IMR-90 (cell line): ENCODE data around the gene ACOT7. TPM values are rescaled to one million over a fixed set of nuclear protein-coding genes. Genes with fewer than 3 reads are reported as not detected.

ENCODE experiments used
- ATAC-seq: fragments of 200-7000 bp; cut with Tn5 transposase; 2 replicates; pipeline ENCODE4 v1.9.1; 2020; ENCODE audit warnings: low read depth, mild to moderate bottlenecking, moderate library complexity
- BruUV-seq: library from RNA; stranded (reverse); fragments of 400-500 nt; replicated peaks from 2 replicates; lab custom pipeline; 2021; lab: Mats Ljungman, UMichigan
- CTCF ChIA-PET: fragments of 300-600 bp; formaldehyde crosslinking; extraction: SDS; loops from one replicate; lab custom pipeline; 2021; ENCODE audit warnings: antibody characterized with exemption; lab: Yijun Ruan, JAX
- POLR2A ChIA-PET: fragments of 300-600 bp; sonication (Branson Sonifier 250); formaldehyde crosslinking; loops from one replicate; lab custom pipeline; 2022; ENCODE audit warnings: antibody characterized with exemption; ENCODE audit not compliant: unreplicated experiment; lab: Charles Lee
- DNase-seq: peaks from one replicate; pipeline ENCODE4 v3.0.0; 2013
- H2AFZ ChIP-seq: replicated peaks from 2 replicates; pipeline ENCODE3; 2013; ENCODE audit warnings: low read length, mild to moderate bottlenecking; ENCODE audit not compliant: poor library complexity
- H2AK5ac ChIP-seq: 2 replicates; pipeline ENCODE4 v1.6.1; 2013; ENCODE audit warnings: low read depth, low read length, inconsistent platforms
- H2AK9ac ChIP-seq: replicated peaks from 2 replicates; pipeline ENCODE3; 2013; ENCODE audit warnings: mild to moderate bottlenecking, low read depth, low read length, moderate library complexity; ENCODE audit not compliant: poor library complexity
- H2BK120ac ChIP-seq: 2 replicates; pipeline ENCODE4 v1.6.1; 2013; ENCODE audit warnings: low read depth, low read length, inconsistent platforms
- H2BK15ac ChIP-seq: 3 replicates; pipeline ENCODE4 v1.6.1; 2013; ENCODE audit warnings: low read depth, low read length, inconsistent platforms
- H2BK20ac ChIP-seq: 2 replicates; pipeline ENCODE4 v1.6.1; 2013; ENCODE audit warnings: low read depth, mild to moderate bottlenecking, inconsistent platforms, low read length, moderate library complexity
- H2BK5ac ChIP-seq: 2 replicates; pipeline ENCODE4 v1.6.1; 2013; ENCODE audit warnings: mild to moderate bottlenecking, low read depth, low read length, inconsistent platforms; ENCODE audit not compliant: poor library complexity, severe bottlenecking
- H3K14ac ChIP-seq: replicated peaks from 2 replicates; pipeline ENCODE4 v1.6.1; 2013; ENCODE audit warnings: low read depth, low read length, inconsistent platforms
- H3K18ac ChIP-seq: 2 replicates; pipeline ENCODE4 v1.6.1; 2013; ENCODE audit warnings: low read depth, low read length, control low read depth
- H3K23ac ChIP-seq: 2 replicates; pipeline ENCODE4 v1.6.1; 2013; ENCODE audit warnings: low read depth, low read length, inconsistent platforms
- H3K27ac ChIP-seq: 2 replicates; pipeline ENCODE4 v1.5.1; 2013; ENCODE audit warnings: mild to moderate bottlenecking, control low read depth, low read length; ENCODE audit not compliant: insufficient read depth
- H3K27me3 ChIP-seq: 2 replicates; pipeline ENCODE4 v1.6.1; 2013; ENCODE audit warnings: low read length; ENCODE audit not compliant: control insufficient read depth, insufficient read depth
- H3K36me3 ChIP-seq: 2 replicates; pipeline ENCODE4 v1.6.1; 2013; ENCODE audit warnings: low read length, mixed read lengths; ENCODE audit not compliant: control insufficient read depth, insufficient read depth
- H3K4ac ChIP-seq: 2 replicates; pipeline ENCODE4 v1.6.1; 2013; ENCODE audit warnings: low read depth, low read length, inconsistent platforms
- H3K4me1 ChIP-seq: 2 replicates; pipeline ENCODE4 v1.6.1; 2013; ENCODE audit warnings: low read length, mixed read lengths; ENCODE audit not compliant: control insufficient read depth, insufficient read depth
- H3K4me2 ChIP-seq: 2 replicates; pipeline ENCODE4 v1.6.1; 2013; ENCODE audit warnings: low read depth, mild to moderate bottlenecking, control low read depth, low read length, moderate library complexity
- H3K4me3 ChIP-seq: 2 replicates; pipeline ENCODE4 v1.5.1; 2013; ENCODE audit warnings: low read depth, mild to moderate bottlenecking, control low read depth, low read length, moderate library complexity; ENCODE audit not compliant: insufficient read depth
- H3K56ac ChIP-seq: 2 replicates; pipeline ENCODE4 v1.6.1; 2013; ENCODE audit warnings: low read length, inconsistent platforms; ENCODE audit not compliant: insufficient read depth; ENCODE audit errors: extremely low read depth
- H3K79me1 ChIP-seq, 2 experiments: 2 replicates each; pipeline ENCODE4 v1.6.1; 2013; ENCODE audit warnings: low read length in 2 of 2, inconsistent platforms in 1 of 2, low read depth in 1 of 2
- H3K9ac ChIP-seq: 2 replicates; pipeline ENCODE4 v1.6.1; 2013; ENCODE audit warnings: low read depth, low read length, control low read depth
- H3K9me1 ChIP-seq: 2 replicates; pipeline ENCODE4 v1.6.1; 2013; ENCODE audit warnings: low read length, inconsistent platforms; ENCODE audit not compliant: insufficient read depth
- H3K9me3 ChIP-seq: 2 replicates; pipeline ENCODE4 v1.6.1; 2013; ENCODE audit warnings: low read length; ENCODE audit not compliant: control insufficient read depth, insufficient read depth
- H4K20me1 ChIP-seq: 2 replicates; pipeline ENCODE4 v1.6.1; 2013; ENCODE audit warnings: low read length, inconsistent platforms; ENCODE audit not compliant: insufficient read depth
- H4K5ac ChIP-seq: 2 replicates; pipeline ENCODE4 v1.6.1; 2013; ENCODE audit warnings: mild to moderate bottlenecking, low read depth, low read length, control low read depth
- H4K8ac ChIP-seq, 2 experiments: 2 replicates each; pipeline ENCODE4 v1.6.1; 2013; ENCODE audit warnings: low read depth in 2 of 2, low read length in 2 of 2, control low read depth in 1 of 2, inconsistent platforms in 1 of 2
- H4K91ac ChIP-seq: 2 replicates; pipeline ENCODE4 v1.6.1; 2013; ENCODE audit warnings: low read depth, low read length, inconsistent platforms; ENCODE audit not compliant: insufficient read depth
- BHLHE40 ChIP-seq: fragments of 150-350 bp; IDR thresholded peaks from 2 replicates; pipeline ENCODE4 v1.6.1; 2016; ENCODE audit warnings: mild to moderate bottlenecking, low read depth, low read length
- CEBPB ChIP-seq: IDR thresholded peaks from 2 replicates; pipeline ENCODE4 v1.6.1; 2012; ENCODE audit warnings: low read depth, low read length, improper control_type of control experiment
- CHD1 ChIP-seq: IDR thresholded peaks from 2 replicates; pipeline ENCODE4 v1.6.1; 2012; ENCODE audit warnings: low read depth, low read length, improper control_type of control experiment
- CTCF ChIP-seq: conservative IDR thresholded peaks from 2 replicates; pipeline ENCODE4 v1.5.1; 2012; ENCODE audit warnings: mild to moderate bottlenecking, low read depth, low read length, improper control_type of control experiment
- FOS ChIP-seq: fragments of 150-350 bp; IDR thresholded peaks from 2 replicates; pipeline ENCODE4 v1.6.1; 2016; ENCODE audit warnings: low read depth, low read length
- MAFK ChIP-seq: IDR thresholded peaks from 2 replicates; pipeline ENCODE4 v1.6.1; 2012; ENCODE audit warnings: low read depth, low read length, improper control_type of control experiment
- MAZ ChIP-seq: IDR thresholded peaks from 2 replicates; pipeline ENCODE4 v1.6.1; 2012; ENCODE audit warnings: low read depth, mild to moderate bottlenecking, low read length, improper control_type of control experiment, moderate library complexity, borderline replicate concordance
- MXI1 ChIP-seq: IDR thresholded peaks from 2 replicates; pipeline ENCODE4 v1.6.1; 2012; ENCODE audit warnings: low read depth, mild to moderate bottlenecking, low read length, moderate library complexity, borderline replicate concordance
- NFE2L2 ChIP-seq: fragments of 150-350 bp; IDR thresholded peaks from 2 replicates; pipeline ENCODE4 v1.6.1; 2016; ENCODE audit warnings: low read depth, mild to moderate bottlenecking, low read length
- POLR2A ChIP-seq: IDR thresholded peaks from 2 replicates; pipeline ENCODE4 v1.6.1; 2012; ENCODE audit warnings: mild to moderate bottlenecking, low read depth, low read length
- RAD21 ChIP-seq: IDR thresholded peaks from 2 replicates; pipeline ENCODE4 v1.6.1; 2012; ENCODE audit warnings: low read length, improper control_type of control experiment
- RCOR1 ChIP-seq: IDR thresholded peaks from 2 replicates; pipeline ENCODE4 v1.6.1; 2012; ENCODE audit warnings: mild to moderate bottlenecking, low read length, improper control_type of control experiment; ENCODE audit not compliant: insufficient replicate concordance
- RFX5 ChIP-seq: IDR thresholded peaks from 2 replicates; pipeline ENCODE4 v1.8.0; 2012; ENCODE audit warnings: low read depth, mild to moderate bottlenecking, low read length, moderate library complexity
- SMC3 ChIP-seq: fragments of 150-350 bp; IDR thresholded peaks from 2 replicates; pipeline ENCODE4 v1.6.1; 2016; ENCODE audit warnings: low read depth, mild to moderate bottlenecking, antibody characterized with exemption, low read length, moderate library complexity
- WGBS, 2 experiments: methylation state at CpG; one replicate each; pipeline versions ENCODE4 v1.1.5 to v1.1.7; 2013; ENCODE audit warnings: missing lambda C conversion rate in 2 of 2; ENCODE audit not compliant: insufficient read length in 1 of 2; ENCODE audit errors: extremely low coverage in 2 of 2; 5-methylcytosine and 5-hydroxymethylcytosine counted together
- dilution Hi-C: fragments of 300-500 bp; cut with HindIII; formaldehyde crosslinking; loops from one replicate; pipeline ENCODE4 v1.14.3; 2018; ENCODE audit warnings: low sequenced_read_pairs; ENCODE audit not compliant: unreplicated experiment
- in situ Hi-C: fragments of 300-500 bp; cut with MboI; formaldehyde crosslinking; loops from 3 replicates; pipeline ENCODE4 v1.14.3; 2019; ENCODE audit warnings: low sequenced_read_pairs, inconsistent platforms, mixed read lengths
- intact Hi-C: fragments of 100-400 bp; cut with micrococcal nuclease; formaldehyde crosslinking; loops from 2 replicates; pipeline ENCODE4 v1.10.0; 2022
- polyA plus RNA-seq, 3 experiments: library from polyadenylated mRNA; depleted of rRNA; stranded (reverse); fragments of >200 nt; gene quantifications; 2 replicates each; pipeline ENCODE4 v1.2.3, GENCODE V29; 2012; ENCODE audit warnings: low replicate concordance in 1 of 3
- total RNA-seq: library from RNA; depleted of rRNA; stranded (reverse); fragments of >200 nt; gene quantifications from 2 replicates; pipeline ENCODE4 v1.2.3, GENCODE V29; 2012
- TF ChIP-seq, protein P1 (sequence below): fragments of 150-350 bp; IDR thresholded peaks from 2 replicates; pipeline ENCODE4 v1.6.1; 2017; ENCODE audit warnings: mild to moderate bottlenecking, antibody characterized with exemption, low read length, low read depth

ACOT7 gene
- total and polyA plus RNA-seq, 2 of the 4 experiments (the other 2 are of a cell fraction): 51.6 to 242 TPM

- H2BK5ac ChIP-seq: no peak overlapping the region
- no peaks in the 10 kb centered on the region for H3K36me3 ChIP-seq
- no peak overlapping the region for H3K14ac ChIP-seq
- H3K4me3 ChIP-seq: no peak overlapping the region
- no peak overlapping the region for H2BK20ac ChIP-seq
- no peak overlapping the region for H4K8ac ChIP-seq
- no peak overlapping the region for H2BK15ac ChIP-seq
- H4K91ac ChIP-seq: no peak overlapping the region
- no peak overlapping the region for H3K4me2 ChIP-seq
- H3K9ac ChIP-seq: no peak overlapping the region
- H3K56ac ChIP-seq: no peak overlapping the region
- peaks cover 0 to 13% of the 10 kb centered on the region in 2 experiments; a peak in 1 of 4 replicates for H3K79me1 ChIP-seq
- H3K9me1 ChIP-seq: peaks cover 7% of the 10 kb centered on the region; the same call in 1 of the 2 replicates
- no peak for DNase-seq
- H2AK9ac ChIP-seq: no peak overlapping the region
- dilution Hi-C loops (no loop called here), in situ Hi-C loops (no loop called here), intact Hi-C loops (no loop called here)
- WGBS, 2 experiments: 73% methylated on average over 5 of the region's 21 CpGs; no CpG with 5 or more reads in 1 of the 2 experiments
- no peak for TF ChIP-seq CTCF
- TF ChIP-seq MXI1: no peak
- no peak for TF ChIP-seq NFE2L2
- no peak for TF ChIP-seq POLR2A
- TF ChIP-seq RFX5: no peak
- no peak for TF ChIP-seq MAZ
- TF ChIP-seq CEBPB: no peak
- no peak for TF ChIP-seq MAFK
- TF ChIP-seq RCOR1: no peak
- TF ChIP-seq RAD21: no peak
- TF ChIP-seq BHLHE40: no peak
- no peak for TF ChIP-seq SMC3
- no peak for TF ChIP-seq FOS
- TF ChIP-seq, protein P1, sequence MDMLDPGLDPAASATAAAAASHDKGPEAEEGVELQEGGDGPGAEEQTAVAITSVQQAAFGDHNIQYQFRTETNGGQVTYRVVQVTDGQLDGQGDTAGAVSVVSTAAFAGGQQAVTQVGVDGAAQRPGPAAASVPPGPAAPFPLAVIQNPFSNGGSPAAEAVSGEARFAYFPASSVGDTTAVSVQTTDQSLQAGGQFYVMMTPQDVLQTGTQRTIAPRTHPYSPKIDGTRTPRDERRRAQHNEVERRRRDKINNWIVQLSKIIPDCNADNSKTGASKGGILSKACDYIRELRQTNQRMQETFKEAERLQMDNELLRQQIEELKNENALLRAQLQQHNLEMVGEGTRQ: no peak
- TF ChIP-seq CHD1: no peak
- H2BK120ac ChIP-seq: no peak overlapping the region
- no peak overlapping the region for H3K4ac ChIP-seq
- H3K27ac ChIP-seq: no peak overlapping the region
- H3K18ac ChIP-seq: no peak overlapping the region
- H4K20me1 ChIP-seq: peaks cover 8% of the 10 kb centered on the region; the same call in 1 of the 2 replicates
- ATAC-seq: no peak
- H2AK5ac ChIP-seq: no peak overlapping the region
- H3K27me3 ChIP-seq: no peaks in the 10 kb centered on the region
- peaks cover 15% of the 10 kb centered on the region for H3K4me1 ChIP-seq
- no peak overlapping the region for H4K5ac ChIP-seq
- no peak overlapping the region for H3K23ac ChIP-seq
- CTCF ChIA-PET: interaction anchor here (0.9 kb wide), 1 partner anchor 75 kb away, joined by 3 read pairs; no protein-coding TSS in a partner anchor
- no peaks in the 10 kb centered on the region for H3K9me3 ChIP-seq
- POLR2A ChIA-PET: no interaction called here
- H2AFZ ChIP-seq: no peak overlapping the region
- BruUV-seq: no TSS peak
Measured at GRCh38 chr1:6268415-6268814, 125.2 kb downstream of the ACOT7 start.
